ENCODE measurements around the gene CTPS1. TPM values are rescaled to one million over a fixed set of nuclear protein-coding genes. Genes with fewer than 3 reads are reported as not detected.

Gene CTPS1
- total RNA-seq, 1 experiment from 2014 or later, result 73.4 TPM

DNA sequence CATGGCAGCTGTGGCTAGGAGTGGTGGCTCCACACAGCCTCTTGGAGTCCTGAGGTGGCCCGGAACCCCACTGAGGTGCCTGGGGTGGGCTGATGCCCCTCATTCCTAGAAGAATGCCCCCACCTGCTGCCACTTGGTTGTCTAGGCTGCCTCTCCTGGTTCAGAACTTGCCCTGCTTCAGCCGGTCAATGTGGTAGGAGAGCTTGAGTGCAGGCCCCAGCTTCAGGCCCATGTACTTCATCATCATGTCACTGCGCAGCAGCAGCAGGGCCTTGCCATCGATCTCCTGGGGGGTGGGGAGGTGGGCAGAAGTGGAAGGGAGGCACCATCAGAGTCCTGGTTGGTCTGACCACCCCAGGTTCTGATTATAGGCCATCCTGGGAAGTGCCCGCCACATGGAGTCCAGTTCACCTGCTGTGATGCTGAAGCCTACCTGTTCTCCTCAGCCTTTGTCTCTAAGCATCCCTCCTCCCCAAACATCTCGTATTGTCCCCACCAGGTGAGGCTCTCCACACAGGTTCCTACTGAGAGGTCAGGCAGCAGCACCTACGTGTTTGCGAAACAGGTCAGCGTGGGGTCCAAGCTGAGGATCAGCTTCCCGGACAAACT, 48.6 kb downstream of the CTPS1 start:
- Mint-ChIP-seq H3K27ac (no peak overlapping the region), H3K4me3 (no peak overlapping the region), H3K4me1 (peaks cover 10% of the 10 kb centered on the region), H3K36me3 (peaks cover 30% of the 10 kb centered on the region), H3K9me3 (peaks cover 4% of the 10 kb centered on the region; the same call in 1 of the 2 replicates), H3K27me3 (ENCODE audit: low read depth) (peaks cover 29% of the 10 kb centered on the region)
- POLR2A ChIA-PET, result no interaction called here
- CTCF ChIA-PET, result no interaction called here
- no peak for ATAC-seq
- no peak for DNase-seq (ENCODE audit: low spot score)
- TF ChIP-seq MYBL2 (CRISPR knock-in tag; IDR thresholded peaks at IDR 0.05) (no peak), ZNF219 (CRISPR knock-in tag; IDR thresholded peaks at IDR 0.05; ENCODE audit: borderline replicate concordance) (no peak)
- TF ChIP-seq, protein P1, sequence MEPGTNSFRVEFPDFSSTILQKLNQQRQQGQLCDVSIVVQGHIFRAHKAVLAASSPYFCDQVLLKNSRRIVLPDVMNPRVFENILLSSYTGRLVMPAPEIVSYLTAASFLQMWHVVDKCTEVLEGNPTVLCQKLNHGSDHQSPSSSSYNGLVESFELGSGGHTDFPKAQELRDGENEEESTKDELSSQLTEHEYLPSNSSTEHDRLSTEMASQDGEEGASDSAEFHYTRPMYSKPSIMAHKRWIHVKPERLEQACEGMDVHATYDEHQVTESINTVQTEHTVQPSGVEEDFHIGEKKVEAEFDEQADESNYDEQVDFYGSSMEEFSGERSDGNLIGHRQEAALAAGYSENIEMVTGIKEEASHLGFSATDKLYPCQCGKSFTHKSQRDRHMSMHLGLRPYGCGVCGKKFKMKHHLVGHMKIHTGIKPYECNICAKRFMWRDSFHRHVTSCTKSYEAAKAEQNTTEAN (CRISPR knock-in tag; IDR thresholded peaks at IDR 0.05), result no peak

DNA sequence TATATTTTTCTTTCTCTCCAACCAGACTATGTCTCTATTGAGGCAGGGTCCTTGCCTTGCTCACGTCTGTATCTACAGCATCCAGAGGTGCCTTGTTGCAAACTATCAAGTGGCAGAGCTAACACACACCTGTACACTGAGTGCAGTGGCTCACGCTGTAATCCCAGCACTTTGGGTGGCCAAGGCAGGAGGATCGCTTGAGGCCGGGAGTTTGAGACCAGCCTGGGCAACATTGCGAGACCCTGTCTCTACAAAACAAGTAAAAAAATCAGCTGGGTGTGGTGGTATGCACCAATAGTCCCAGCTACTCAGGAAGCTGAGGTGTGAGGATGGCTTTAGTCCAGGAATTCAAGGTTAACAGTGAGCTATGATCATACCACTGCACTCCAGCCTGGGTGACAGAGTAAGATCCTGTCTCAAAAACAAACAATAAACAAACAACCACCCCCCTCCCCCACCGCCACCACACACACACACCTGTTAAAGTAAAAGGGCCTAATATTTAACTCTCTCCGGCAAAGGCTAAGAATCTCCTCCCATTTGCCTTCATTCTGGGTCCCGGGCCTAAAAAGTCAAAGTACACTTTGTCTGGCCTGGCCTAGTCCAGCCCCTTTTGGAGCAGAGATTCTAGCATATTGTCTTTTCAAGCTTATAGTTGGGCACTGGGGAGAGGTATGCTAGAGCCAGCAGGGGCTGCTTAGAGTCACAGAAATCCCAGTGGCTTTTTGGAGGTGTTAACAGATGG, 51.5 kb downstream of the CTPS1 start:
- Mint-ChIP-seq H3K27me3 (ENCODE audit: low read depth) (peaks cover 8% of the 10 kb centered on the region; the same call in 1 of the 2 replicates), H3K4me3 (no peak overlapping the region), H3K4me1 (peaks cover 19% of the 10 kb centered on the region), H3K27ac (no peak overlapping the region), H3K9me3 (peaks cover 4% of the 10 kb centered on the region; the same call in 1 of the 2 replicates), H3K36me3 (peaks cover 37% of the 10 kb centered on the region)
- ATAC-seq (no peak), DNase-seq (ENCODE audit: low spot score) (no peak)
- POLR2A ChIA-PET, result no interaction called here
- TF ChIP-seq, protein P2, sequence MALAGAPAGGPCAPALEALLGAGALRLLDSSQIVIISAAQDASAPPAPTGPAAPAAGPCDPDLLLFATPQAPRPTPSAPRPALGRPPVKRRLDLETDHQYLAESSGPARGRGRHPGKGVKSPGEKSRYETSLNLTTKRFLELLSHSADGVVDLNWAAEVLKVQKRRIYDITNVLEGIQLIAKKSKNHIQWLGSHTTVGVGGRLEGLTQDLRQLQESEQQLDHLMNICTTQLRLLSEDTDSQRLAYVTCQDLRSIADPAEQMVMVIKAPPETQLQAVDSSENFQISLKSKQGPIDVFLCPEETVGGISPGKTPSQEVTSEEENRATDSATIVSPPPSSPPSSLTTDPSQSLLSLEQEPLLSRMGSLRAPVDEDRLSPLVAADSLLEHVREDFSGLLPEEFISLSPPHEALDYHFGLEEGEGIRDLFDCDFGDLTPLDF (CRISPR knock-in tag; IDR thresholded peaks at IDR 0.05), result no peak
- TF ChIP-seq, protein P3, sequence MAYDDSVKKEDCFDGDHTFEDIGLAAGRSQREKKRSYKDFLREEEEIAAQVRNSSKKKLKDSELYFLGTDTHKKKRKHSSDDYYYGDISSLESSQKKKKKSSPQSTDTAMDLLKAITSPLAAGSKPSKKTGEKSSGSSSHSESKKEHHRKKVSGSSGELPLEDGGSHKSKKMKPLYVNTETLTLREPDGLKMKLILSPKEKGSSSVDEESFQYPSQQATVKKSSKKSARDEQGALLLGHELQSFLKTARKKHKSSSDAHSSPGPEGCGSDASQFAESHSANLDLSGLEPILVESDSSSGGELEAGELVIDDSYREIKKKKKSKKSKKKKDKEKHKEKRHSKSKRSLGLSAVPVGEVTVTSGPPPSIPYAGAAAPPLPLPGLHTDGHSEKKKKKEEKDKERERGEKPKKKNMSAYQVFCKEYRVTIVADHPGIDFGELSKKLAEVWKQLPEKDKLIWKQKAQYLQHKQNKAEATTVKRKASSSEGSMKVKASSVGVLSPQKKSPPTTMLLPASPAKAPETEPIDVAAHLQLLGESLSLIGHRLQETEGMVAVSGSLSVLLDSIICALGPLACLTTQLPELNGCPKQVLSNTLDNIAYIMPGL (CRISPR knock-in tag; IDR thresholded peaks at IDR 0.05), result no peak
- no peak for TF ChIP-seq ZNF219 (CRISPR knock-in tag; IDR thresholded peaks at IDR 0.05; ENCODE audit: borderline replicate concordance)
- no peak for TF ChIP-seq NR1H2 (CRISPR knock-in tag; IDR thresholded peaks at IDR 0.05)
- TF ChIP-seq, protein P4, sequence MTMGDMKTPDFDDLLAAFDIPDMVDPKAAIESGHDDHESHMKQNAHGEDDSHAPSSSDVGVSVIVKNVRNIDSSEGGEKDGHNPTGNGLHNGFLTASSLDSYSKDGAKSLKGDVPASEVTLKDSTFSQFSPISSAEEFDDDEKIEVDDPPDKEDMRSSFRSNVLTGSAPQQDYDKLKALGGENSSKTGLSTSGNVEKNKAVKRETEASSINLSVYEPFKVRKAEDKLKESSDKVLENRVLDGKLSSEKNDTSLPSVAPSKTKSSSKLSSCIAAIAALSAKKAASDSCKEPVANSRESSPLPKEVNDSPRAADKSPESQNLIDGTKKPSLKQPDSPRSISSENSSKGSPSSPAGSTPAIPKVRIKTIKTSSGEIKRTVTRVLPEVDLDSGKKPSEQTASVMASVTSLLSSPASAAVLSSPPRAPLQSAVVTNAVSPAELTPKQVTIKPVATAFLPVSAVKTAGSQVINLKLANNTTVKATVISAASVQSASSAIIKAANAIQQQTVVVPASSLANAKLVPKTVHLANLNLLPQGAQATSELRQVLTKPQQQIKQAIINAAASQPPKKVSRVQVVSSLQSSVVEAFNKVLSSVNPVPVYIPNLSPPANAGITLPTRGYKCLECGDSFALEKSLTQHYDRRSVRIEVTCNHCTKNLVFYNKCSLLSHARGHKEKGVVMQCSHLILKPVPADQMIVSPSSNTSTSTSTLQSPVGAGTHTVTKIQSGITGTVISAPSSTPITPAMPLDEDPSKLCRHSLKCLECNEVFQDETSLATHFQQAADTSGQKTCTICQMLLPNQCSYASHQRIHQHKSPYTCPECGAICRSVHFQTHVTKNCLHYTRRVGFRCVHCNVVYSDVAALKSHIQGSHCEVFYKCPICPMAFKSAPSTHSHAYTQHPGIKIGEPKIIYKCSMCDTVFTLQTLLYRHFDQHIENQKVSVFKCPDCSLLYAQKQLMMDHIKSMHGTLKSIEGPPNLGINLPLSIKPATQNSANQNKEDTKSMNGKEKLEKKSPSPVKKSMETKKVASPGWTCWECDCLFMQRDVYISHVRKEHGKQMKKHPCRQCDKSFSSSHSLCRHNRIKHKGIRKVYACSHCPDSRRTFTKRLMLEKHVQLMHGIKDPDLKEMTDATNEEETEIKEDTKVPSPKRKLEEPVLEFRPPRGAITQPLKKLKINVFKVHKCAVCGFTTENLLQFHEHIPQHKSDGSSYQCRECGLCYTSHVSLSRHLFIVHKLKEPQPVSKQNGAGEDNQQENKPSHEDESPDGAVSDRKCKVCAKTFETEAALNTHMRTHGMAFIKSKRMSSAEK (CRISPR knock-in tag; IDR thresholded peaks at IDR 0.05; ENCODE audit: borderline replicate concordance), result no peak
- TF ChIP-seq CREB1 (CRISPR knock-in tag; IDR thresholded peaks at IDR 0.05), result no peak
- TF ChIP-seq HMGA2 (CRISPR knock-in tag; IDR thresholded peaks at IDR 0.05), result no peak
- no peak for TF ChIP-seq TEAD1 (CRISPR knock-in tag; IDR thresholded peaks at IDR 0.05)
- TF ChIP-seq ZNF396 (CRISPR knock-in tag; IDR thresholded peaks at IDR 0.05; ENCODE audit: borderline replicate concordance), result no peak
- TF ChIP-seq GABPB1 (CRISPR knock-in tag; IDR thresholded peaks at IDR 0.05), result no peak
- TF ChIP-seq RELA (CRISPR knock-in tag; IDR thresholded peaks at IDR 0.05; ENCODE audit: borderline replicate concordance), result no peak
- TF ChIP-seq, protein P5, sequence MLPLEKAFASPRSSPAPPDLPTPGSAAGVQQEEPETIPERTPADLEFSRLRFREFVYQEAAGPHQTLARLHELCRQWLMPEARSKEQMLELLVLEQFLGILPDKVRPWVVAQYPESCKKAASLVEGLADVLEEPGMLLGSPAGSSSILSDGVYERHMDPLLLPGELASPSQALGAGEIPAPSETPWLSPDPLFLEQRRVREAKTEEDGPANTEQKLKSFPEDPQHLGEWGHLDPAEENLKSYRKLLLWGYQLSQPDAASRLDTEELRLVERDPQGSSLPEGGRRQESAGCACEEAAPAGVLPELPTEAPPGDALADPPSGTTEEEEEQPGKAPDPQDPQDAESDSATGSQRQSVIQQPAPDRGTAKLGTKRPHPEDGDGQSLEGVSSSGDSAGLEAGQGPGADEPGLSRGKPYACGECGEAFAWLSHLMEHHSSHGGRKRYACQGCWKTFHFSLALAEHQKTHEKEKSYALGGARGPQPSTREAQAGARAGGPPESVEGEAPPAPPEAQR (CRISPR knock-in tag; IDR thresholded peaks at IDR 0.05), result no peak
- no peak for TF ChIP-seq TEAD4 (CRISPR knock-in tag; IDR thresholded peaks at IDR 0.05)
- CTCF ChIA-PET, result no interaction called here
